ENCODE results near the gene NPTX2.
"Not testable (repeated sequence)": the region's sequence is repeated elsewhere in the genome, so short reads cannot be mapped to it uniquely, and the experiment has no call there.

Gene NPTX2, protein sequence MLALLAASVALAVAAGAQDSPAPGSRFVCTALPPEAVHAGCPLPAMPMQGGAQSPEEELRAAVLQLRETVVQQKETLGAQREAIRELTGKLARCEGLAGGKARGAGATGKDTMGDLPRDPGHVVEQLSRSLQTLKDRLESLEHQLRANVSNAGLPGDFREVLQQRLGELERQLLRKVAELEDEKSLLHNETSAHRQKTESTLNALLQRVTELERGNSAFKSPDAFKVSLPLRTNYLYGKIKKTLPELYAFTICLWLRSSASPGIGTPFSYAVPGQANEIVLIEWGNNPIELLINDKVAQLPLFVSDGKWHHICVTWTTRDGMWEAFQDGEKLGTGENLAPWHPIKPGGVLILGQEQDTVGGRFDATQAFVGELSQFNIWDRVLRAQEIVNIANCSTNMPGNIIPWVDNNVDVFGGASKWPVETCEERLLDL

DNA sequence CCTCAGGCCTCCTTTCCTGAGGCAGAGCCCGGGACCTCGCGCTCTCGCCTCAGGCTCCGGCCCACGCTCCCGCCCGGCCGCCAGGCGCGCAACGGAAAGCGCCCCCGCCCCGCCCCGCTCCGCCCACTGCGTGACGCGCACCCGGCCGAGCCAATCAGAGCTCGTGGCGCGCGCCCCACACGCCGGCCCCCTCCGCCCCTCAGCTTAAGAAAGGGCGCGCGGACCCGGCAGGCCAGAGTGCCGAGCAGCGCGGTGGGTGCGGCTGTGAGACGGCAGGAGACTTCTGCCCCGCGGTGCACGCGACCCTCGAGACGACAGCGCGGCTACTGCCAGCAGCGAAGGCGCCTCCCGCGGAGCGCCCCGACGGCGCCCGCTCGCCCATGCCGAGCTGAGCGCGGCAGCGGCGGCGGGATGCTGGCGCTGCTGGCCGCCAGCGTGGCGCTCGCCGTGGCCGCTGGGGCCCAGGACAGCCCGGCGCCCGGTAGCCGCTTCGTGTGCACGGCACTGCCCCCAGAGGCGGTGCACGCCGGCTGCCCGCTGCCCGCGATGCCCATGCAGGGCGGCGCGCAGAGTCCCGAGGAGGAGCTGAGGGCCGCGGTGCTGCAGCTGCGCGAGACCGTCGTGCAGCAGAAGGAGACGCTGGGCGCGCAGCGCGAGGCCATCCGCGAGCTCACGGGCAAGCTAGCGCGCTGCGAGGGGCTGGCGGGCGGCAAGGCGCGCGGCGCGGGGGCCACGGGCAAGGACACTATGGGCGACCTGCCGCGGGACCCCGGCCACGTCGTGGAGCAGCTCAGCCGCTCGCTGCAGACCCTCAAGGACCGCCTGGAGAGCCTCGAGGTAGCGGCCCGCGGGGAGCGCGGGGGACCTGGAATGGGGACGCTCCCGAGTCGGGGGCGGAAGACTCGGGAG lies at the start of gene NPTX2:
TSS of gene NPTX2 (plus strand) at position 235 of the 909 bp plus-strand sequence. CDS start at position 412, 177 bp downstream.
- DNase-seq (ENCODE audit: low read depth in 2 of 3, low spot score in 2 of 3), result no peak

DNA sequence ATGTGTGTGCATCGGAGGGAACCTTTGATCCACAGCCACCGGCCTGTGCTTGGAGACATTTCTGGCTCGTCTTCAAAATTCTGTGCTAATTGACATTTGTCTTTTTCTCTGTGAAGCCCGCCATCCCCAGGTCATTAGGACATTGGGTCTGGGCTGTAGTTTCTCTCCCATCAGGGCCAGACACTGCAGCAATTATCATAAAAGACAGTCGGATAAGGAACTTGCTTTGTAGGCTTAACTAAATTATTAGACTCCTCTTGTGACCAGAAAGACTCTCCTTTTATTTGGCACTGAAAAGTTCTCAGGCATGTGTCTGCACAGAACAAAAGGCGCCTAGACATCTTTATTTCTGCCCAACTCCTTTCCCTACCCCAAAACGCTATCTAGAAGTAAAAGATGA lies 49.1 kb upstream of the NPTX2 start:
- no peak for DNase-seq (ENCODE audit: low read depth in 2 of 3, low spot score in 2 of 3)

DNA sequence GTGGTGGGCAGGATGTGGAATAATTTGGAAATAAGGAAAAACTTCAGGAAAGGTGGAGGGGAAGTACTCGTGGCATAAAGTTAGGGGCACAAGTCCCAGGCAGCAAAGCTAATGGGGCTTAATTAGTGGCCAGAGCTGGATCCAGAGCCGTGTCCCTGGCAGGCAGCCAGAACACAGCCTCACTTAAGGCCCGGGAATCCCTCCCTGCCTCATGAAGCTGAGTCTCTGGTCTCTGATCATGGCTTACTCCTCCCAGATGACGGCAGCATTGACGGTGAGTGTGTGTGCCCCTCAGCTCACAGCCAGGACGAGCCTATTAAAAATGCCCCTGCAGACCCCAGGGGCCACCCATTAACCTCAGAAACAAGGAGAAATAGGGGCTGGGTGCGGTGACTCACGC lies 48.2 kb upstream of the NPTX2 start:
- DNase-seq (ENCODE audit: low read depth in 2 of 3, low spot score in 2 of 3), result no peak

DNA sequence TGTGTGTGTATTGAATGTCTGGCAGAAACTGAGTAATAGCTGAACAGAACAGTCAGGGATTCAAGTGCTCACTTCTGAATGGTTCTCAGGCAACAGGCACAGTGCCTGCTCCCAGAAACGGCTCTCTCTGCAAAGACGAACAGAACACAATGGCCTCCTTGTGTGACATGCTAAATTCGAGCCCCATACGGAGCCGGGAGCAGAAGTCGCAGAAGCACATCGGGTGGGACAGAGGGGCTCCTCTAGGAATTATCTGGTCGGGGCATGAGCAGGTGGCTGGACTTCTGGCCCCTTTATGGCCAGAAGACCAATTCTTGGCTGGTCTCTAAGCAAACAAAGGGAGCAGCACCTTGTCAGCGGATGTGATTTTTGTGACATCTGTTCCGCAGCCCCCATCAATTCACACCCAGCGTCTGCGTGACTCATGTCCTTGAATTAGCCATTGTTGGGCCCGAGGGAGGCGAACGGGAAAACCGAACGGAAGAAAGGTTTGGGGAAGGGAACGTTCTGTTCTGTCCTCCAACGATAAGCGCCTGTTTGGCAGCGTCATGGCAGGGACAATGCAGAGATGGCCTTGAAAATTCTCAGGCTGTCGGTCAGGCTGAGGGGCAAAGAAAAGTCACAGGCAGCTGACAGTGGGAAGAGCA lies 47.3 kb upstream of the NPTX2 start:
- DNase-seq (ENCODE audit: low read depth in 2 of 3, low spot score in 2 of 3), result no peak

DNA sequence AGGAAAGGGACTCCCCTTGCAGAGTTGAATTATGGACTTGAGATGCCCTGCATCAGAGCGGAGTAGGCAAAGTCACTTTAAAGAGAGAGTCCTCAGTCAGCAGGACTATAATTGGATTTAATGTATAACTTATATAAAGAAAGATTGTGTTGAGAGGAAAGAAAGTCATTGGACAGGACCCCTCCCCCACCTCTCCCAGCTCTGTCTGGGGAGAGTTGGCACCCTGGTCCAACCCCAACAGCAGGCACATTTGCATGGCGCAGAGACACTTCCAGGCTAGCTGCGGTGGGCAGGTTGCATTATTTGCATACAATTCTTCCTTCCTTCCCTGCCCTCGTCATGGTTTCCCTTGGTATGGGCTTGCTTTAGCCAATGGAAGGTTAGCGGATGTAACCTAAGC lies 46.1 kb upstream of the NPTX2 start:
- DNase-seq (ENCODE audit: low read depth in 2 of 3, low spot score in 2 of 3), result no peak

DNA sequence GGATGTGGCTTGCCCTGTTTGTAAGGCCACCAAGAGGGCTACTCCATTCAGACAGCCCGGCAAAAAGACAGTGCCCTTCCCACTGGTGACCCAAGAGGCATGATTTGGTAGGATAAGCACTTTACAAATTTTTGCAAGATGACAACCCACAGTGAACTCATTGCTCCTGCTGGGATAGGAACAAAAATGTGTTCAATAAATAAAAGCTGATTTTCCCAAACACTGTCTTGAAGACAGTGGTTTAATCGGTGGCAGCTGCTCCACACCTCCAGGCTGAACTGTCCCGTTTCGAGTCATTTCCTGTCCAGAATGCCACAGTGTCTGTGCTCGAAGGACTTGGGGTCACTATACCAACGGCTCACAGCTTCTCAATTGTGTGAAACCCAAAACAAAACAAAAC lies 45.1 kb upstream of the NPTX2 start:
- no peak for DNase-seq (ENCODE audit: low read depth in 2 of 3, low spot score in 2 of 3)

DNA sequence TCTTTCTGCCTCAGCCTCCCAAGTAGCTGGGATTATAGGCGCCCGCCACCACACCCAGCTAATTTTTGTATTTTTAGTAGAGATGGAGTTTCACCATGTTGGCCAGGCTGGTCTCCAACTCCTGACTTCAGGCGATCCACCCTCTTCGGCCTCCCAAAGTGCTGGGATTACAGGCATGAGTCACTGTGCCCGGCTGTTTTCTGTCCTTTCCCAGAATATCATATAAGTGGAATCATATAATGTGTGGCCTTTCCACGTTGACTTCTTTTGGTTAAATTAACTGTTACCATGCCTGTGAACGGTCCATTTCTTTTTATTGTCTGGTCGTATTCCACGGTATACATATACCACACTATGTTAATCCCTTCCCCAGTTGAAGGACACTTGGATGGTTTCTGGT lies 44.4 kb upstream of the NPTX2 start:
- not testable (repeated sequence) for DNase-seq (ENCODE audit: low read depth in 2 of 3, low spot score in 2 of 3)

DNA sequence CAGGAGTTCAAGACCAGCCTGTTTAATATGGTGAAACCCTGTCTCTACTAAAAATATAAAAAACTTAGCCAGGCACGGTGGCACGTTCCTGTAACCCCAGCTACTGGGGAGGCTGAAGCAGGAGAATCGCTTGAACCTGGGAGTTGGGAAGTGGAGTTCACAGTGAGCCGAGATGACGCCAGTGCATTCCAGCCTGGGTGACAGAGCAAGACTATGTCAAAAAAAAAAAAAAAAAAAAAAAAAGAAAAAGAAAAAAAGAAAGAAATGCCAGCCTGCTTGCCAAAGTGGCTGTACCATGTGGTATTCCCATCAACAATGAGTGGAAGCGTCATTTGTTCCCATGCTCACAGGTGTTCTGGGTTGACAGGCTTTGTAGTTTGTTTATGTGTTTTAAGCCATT lies 43.3 kb upstream of the NPTX2 start:
- DNase-seq (ENCODE audit: low read depth in 2 of 3, low spot score in 2 of 3), result no peak

DNA sequence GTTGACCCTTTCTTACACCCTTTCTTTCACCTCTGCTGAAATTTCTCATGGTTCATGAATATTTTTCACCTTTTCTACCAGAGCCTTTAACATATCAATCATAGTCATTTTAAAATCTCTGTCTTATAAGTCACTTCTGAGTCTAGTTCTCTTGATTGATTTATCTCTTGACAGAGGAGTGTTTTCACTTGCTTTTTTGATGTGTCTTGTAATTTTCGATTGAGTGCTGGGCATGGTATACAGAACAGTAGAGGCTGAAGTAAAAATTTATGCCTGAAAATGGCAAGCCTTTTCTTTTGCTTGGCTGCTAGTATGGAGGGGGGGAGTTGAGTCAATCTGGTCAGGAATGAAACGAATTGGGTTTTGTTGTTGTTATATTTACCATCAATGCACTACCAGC lies 41.2 kb upstream of the NPTX2 start:
- no peak for DNase-seq (ENCODE audit: low read depth in 2 of 3, low spot score in 2 of 3)

DNA sequence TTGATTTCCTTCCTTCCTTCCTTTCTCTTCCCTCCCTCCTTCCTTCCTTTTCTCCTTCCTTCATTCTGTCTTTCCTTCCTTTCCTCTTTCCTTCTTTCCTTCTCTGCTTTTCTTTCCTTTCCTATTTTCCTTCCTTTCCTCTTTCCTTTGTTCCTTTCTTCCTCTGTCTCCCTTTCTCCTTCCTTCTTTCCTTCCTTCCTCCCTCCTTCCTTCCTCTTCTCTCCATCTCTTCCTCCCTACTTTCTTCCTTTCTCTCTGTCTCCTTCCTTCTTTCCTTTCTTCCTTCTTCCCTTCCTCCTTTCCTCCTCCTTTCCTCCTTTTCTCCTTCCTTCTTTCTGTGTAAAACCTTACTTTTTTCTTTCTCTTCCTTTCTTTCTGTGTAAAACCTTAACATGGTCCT lies 32.3 kb upstream of the NPTX2 start:
- no peak for DNase-seq (ENCODE audit: low read depth in 2 of 3, low spot score in 2 of 3)

DNA sequence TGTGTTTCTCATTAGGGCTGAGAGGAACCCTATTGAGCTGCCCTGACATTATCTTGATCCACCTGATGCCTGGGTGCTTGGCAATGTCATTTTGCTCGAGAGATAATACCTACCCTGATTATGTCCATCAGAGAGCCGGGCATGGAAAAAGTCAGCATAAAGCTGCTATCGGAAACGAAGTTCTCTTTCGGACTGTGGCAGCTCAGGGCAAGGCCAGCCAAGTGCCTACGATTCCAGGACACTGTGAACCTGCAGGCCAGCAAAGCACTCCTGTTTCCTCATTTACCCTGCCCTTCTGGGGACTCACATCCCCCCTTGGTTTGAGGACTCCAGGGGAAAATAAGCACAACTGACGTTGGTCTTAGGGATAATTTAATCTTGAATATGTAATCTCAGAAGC lies 25.2 kb upstream of the NPTX2 start:
- DNase-seq (ENCODE audit: low read depth in 2 of 3, low spot score in 2 of 3), result no peak

DNA sequence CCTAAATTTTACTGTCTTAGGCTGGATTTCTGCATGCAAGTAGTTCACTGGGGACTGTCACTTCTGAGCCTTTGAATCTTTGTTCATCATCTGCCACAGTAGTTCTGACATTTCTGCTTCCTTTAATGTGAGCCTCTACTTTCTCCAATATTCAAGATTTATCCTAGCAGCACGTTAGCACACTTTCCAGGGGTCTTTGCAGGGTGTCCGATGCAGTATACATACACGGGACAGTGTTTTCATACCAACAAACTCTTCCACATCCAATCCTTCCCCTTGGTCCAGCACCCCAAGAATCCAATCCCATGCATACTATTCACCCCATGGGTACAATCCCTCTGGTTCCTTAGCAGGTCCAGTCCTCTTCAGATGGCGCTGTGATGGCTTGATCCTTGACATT lies 22.7 kb upstream of the NPTX2 start:
- DNase-seq (ENCODE audit: low read depth in 2 of 3, low spot score in 2 of 3), result no peak

DNA sequence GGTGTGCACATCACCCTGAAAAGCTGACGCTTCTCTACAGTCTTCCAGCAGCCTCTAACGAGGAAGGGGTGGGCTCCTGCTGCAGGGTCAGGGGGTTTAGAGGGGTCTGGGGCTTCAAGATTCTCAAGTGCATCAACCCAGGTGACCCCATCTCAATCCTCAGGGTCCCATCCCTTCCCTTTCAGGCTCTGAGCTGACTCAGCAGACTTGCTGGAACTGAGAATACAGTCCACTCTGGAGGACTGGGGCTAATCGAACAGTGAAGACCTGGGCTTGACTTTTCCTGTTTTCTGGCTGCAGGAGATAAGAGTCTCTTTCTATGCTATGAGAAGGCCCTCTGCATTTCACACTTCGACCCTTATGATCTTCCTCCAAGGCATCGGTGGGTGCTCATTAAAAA lies 22.3 kb upstream of the NPTX2 start:
- no peak for DNase-seq (ENCODE audit: low read depth in 2 of 3, low spot score in 2 of 3)

DNA sequence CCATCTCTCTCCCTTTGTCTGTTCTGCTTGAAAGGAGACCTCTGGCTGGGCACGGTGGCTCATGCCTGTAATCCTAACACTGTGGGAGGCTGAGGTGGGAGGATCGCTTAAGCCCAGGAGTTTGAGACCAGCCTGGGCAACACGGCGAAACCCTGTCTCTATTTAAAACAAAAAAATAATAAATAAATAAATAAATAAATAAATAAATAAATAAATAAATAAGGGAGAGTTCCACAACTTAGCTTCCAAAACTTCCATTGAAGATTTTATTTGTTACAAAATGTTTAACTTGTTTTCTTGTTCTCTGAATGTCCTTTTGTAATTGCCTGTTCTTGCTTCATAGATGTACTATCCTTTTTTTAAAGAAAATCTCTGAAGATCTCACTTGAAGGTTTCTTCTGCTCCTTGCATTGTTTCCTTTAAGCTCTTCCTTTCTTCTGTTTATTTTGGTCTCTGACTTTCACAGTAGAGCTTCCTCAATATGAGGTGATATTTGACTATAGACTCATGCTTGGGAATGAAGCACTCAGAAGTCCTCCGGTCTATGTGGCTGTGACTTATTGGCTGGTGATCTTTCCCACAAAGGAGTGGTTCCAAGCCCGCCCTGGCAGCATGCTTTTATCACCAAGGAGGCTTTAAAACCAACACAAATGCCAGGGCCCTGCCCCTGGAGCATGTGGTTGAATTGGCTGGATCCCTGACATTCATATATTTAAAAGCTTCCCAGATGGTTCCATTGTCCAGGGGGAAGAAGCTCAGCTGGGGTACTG lies 18.1 kb upstream of the NPTX2 start:
- DNase-seq (ENCODE audit: low read depth in 2 of 3, low spot score in 2 of 3), result no peak

DNA sequence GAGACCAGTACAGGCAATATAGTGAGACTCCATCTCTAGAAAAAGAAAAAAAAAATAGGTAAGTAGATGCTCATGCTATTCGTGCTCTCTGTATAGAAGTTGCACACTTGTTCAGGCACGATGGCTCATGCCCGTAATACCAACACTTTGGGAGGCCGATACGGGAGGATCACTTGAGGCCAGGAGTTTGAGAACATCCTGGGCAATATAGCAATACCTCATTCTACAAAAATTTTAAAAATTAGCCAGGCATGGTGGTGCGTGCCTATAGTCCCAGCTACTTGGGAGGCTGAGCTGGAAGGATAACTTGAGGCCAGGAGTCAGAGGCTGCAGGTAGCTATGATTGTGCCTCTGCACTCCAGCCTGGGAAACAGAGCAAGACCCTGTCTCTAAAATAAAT lies 17.2 kb upstream of the NPTX2 start:
- no peak for DNase-seq (ENCODE audit: low read depth in 2 of 3, low spot score in 2 of 3)

DNA sequence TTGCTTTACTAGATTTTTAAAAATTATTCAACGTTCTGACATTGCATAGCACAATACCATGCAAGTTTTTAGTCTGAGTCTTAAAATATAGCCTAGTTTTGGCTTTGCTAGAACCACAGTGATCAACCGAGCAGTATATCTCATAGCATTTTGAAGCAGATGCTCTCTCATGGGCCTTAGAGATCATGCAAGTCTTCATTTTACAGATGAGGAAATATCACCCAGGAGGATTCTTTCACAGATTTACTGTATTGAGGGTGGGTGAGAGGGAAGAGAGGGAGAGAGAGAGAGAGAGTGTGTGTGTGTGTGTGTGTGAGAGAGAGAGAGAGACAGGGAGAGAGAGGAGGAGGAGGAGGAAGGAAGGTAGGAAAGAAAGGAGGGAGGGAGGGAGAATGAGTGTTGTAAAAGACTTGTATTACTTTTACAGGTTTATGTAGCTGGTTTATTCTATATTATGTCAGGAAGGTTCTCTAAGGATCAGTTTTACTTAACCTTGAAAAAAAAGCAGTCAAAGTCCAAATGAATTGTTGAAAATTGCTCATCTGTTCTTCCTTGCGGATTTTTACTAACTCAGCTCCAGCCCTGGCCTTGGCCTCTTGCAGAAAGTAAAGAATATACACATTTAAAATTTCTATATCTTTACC lies 14.2 kb upstream of the NPTX2 start:
- no peak for DNase-seq (ENCODE audit: low read depth in 2 of 3, low spot score in 2 of 3)

DNA sequence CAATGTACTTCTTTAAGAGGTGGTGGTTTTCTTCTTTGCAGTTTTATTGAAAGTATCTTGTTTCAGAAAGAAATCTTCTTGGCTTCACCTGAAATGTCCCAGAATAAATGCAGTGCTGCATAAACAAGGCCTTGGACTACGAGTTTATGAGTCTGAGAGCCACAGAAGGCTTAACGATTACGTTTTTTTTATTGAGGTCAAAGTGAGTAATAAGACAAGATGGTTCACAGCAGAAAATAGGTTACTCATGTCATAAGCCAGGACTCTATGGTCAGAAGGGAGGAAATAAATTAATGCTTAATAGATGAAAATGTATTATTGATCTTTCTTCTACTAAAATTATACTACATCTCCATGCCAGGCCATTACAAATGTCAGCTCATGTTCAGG lies 13.7 kb upstream of the NPTX2 start:
- DNase-seq (ENCODE audit: low read depth in 2 of 3, low spot score in 2 of 3), result no peak

DNA sequence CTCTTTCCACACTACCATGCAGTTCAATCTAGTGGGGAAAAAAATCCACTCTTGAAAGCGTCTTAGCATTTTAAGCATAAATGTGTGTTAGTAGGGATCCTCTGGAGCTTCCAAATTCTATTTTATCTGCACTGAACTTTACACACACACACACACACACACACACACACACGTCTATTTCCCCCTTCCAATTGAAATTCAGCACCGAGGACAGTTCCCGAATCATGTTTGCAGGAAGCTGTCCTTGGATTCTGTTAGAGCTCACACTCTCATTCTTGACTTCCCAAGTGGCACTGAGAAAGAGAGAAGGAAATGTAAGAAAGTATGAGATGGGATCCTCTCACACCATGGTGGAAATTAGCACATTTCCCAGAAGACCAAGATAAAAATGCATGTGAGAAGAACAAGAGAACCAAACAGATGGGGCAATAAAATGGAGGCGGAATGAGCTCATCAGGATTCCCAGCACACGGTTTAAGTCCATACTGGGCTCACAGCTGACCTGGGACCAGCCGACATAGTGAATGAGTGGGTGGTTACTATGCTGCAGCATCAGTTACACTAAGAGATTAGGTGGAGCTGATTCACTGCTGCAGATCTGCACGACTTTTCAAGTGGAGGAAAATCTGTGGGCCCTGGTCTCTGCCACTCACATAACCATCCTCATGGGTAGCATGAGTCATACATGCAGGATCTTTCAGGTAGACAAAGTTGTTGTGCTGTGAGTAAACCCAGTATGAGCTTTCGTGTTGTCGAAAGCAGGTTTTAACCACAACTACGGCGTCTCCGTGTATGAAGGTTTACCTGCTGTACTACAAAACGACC lies 3.3 kb upstream of the NPTX2 start:
- no peak for DNase-seq (ENCODE audit: low read depth in 2 of 3, low spot score in 2 of 3)

DNA sequence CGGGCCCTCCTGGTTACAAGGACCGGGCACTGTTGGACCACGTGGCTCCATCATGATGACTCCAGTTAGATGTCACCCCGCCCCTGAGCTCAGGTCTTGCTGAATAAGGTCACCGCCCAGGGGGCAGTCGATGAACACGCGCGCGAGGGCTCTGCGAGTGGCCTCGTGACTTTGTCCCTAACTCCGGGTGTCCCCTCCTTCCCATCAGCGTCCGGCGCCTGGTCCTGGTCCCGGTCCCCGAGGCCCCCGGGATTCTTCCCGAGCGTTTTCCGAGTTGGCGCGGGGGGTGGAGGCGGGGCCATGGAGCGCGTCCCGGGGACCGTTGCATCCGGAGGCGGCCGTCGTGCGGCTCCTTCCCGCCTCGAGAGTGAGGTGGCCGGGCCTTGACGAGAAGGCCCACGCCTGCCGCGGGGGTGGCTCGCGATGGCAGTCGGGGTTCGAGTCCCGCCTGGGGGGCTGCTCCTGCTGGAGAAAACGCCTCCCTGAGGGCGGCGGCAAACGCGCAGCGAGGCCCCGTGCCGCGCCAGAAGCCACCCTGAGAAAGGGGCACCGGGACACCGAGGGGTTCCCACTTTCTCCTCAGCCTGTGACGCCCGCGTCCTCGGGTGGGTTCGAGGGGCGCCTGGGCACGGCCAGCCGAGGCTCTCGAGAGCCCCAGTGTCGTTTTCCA lies 569 bp upstream of the NPTX2 start:
- DNase-seq (ENCODE audit: low read depth in 2 of 3, low spot score in 2 of 3), result no peak
